SK-N-SH (cell line): ENCODE results near the gene PHF3. TPM values are rescaled to one million over a fixed set of nuclear protein-coding genes. Genes with fewer than 3 reads are reported as not detected.

Experiments
- CTCF ChIA-PET: fragments of 300-600, 350-600 bp; formaldehyde crosslinking; extraction: SDS; loops from one replicate; lab custom pipeline; 2021; lab: Yijun Ruan, JAX
- POLR2A ChIA-PET: fragments of 350-600 bp; sonication (Branson Sonifier 250); formaldehyde crosslinking; extraction: SDS; loops from one replicate; lab custom pipeline; 2020; ENCODE audit warnings: antibody characterized with exemption, inconsistent platforms; lab: Yijun Ruan, JAX
- DNase-seq: peaks from one replicate; pipeline ENCODE4 v3.0.0; 2012
- H2AFZ ChIP-seq: fragments of 200-600 bp; sonication (generic); 2 replicates; pipeline ENCODE4 v1.8.1; 2016; ENCODE audit warnings: antibody characterized with exemption, mild to moderate bottlenecking, low read depth
- H3F3A ChIP-seq: fragments of 200-600 bp; sonication (generic); replicated peaks from 2 replicates; pipeline ENCODE3; 2016; ENCODE audit warnings: antibody characterized with exemption, mild to moderate bottlenecking; ENCODE audit not compliant: insufficient read depth
- H3K27ac ChIP-seq, 2 experiments: fragments of 200-500 bp in 1 of 2; fragments of 200-600 bp in 1 of 2; sonication (Bioruptor generic) in 1 of 2; sonication (generic), shearing (Covaris generic) in 1 of 2; 2 replicates each; pipeline versions ENCODE4 v1.5.1 to v1.6.1; 2014 to 2016; ENCODE audit warnings: low read depth in 2 of 2, inconsistent platforms in 1 of 2, low read length in 1 of 2, mild to moderate bottlenecking in 1 of 2, mixed read lengths in 1 of 2
- H3K27me3 ChIP-seq: fragments of 200-600 bp; sonication (generic), shearing (Covaris generic); 2 replicates; pipeline ENCODE4 v1.6.1; 2016; ENCODE audit warnings: mixed run types; ENCODE audit not compliant: insufficient read depth
- H3K36me3 ChIP-seq, 2 experiments: fragments of 200-500 bp in 1 of 2; fragments of 200-600 bp in 1 of 2; sonication (Bioruptor generic) in 1 of 2; sonication (generic) in 1 of 2; replicated peaks in 1 of 2; 2 replicates each; pipeline versions ENCODE3 to v1.5.1; 2014 to 2016; ENCODE audit warnings: low read length in 1 of 2, mild to moderate bottlenecking in 1 of 2; ENCODE audit not compliant: insufficient read depth in 2 of 2, control insufficient read depth in 1 of 2
- H3K4me1 ChIP-seq, 2 experiments: fragments of 200-500 bp in 1 of 2; fragments of 200-600 bp in 1 of 2; sonication (Bioruptor generic) in 1 of 2; sonication (generic), shearing (Covaris generic) in 1 of 2; 2 replicates each; pipeline versions ENCODE4 v1.5.1 to v1.6.1; 2014 to 2016; ENCODE audit warnings: low read depth in 1 of 2, low read length in 1 of 2, mixed run types in 1 of 2; ENCODE audit not compliant: insufficient read depth in 2 of 2, control insufficient read depth in 1 of 2
- H3K4me2 ChIP-seq: fragments of 200-600 bp; sonication (generic), shearing (Covaris generic); 2 replicates; pipeline ENCODE4 v1.6.1; 2017; ENCODE audit warnings: mixed run types
- H3K4me3 ChIP-seq, 2 experiments: fragments of 200-500 bp in 1 of 2; fragments of 200-600 bp in 1 of 2; sonication (Bioruptor generic) in 1 of 2; sonication (generic), shearing (Covaris generic) in 1 of 2; 2 replicates each; pipeline versions ENCODE4 v1.5.1 to v1.8.1; 2014 to 2016; ENCODE audit warnings: low read depth in 2 of 2, inconsistent platforms in 1 of 2, low read length in 1 of 2, mild to moderate bottlenecking in 1 of 2, mixed read lengths in 1 of 2, moderate library complexity in 1 of 2
- H3K79me2 ChIP-seq: fragments of 200-600 bp; sonication (generic); 2 replicates; pipeline ENCODE4 v1.8.1; 2017; ENCODE audit warnings: mild to moderate bottlenecking; ENCODE audit not compliant: insufficient read depth
- H3K9ac ChIP-seq: fragments of 200-600 bp; sonication (generic); 2 replicates; pipeline ENCODE4 v1.6.1; 2017; ENCODE audit warnings: mixed run types
- H3K9me2 ChIP-seq: fragments of 200-600 bp; sonication (generic); 2 replicates; pipeline ENCODE4 v1.6.1; 2017; ENCODE audit warnings: mixed run types
- H3K9me3 ChIP-seq: fragments of 200-600 bp; sonication (generic); 2 replicates; pipeline ENCODE4 v1.6.1; 2017; ENCODE audit warnings: mixed run types, mild to moderate bottlenecking, moderate library complexity
- H4K20me1 ChIP-seq: fragments of 200-600 bp; sonication (generic); 2 replicates; pipeline ENCODE4 v1.6.1; 2017; ENCODE audit warnings: mild to moderate bottlenecking, mixed run types; ENCODE audit not compliant: insufficient read depth
- CHD2 ChIP-seq: fragments of 150-350 bp; IDR thresholded peaks from 2 replicates; pipeline ENCODE4 v1.6.1; 2018; ENCODE audit warnings: low read length; ENCODE audit not compliant: partially characterized antibody
- ELF1 ChIP-seq: IDR thresholded peaks from 2 replicates; pipeline ENCODE4 v1.4.0; 2012
- FOXM1 ChIP-seq: IDR thresholded peaks from 2 replicates; pipeline ENCODE4 v1.4.0; 2012; ENCODE audit warnings: low read depth, mild to moderate bottlenecking
- GABPA ChIP-seq: IDR thresholded peaks from 2 replicates; pipeline ENCODE4 v1.4.0; 2012; ENCODE audit warnings: low read depth, mild to moderate bottlenecking
- GATA2 ChIP-seq: sonication (generic); formaldehyde crosslinking; IDR thresholded peaks from 2 replicates; pipeline ENCODE4 v1.5.0; 2020; ENCODE audit warnings: mild to moderate bottlenecking, missing genetic modification reagents
- NRF1 ChIP-seq: IDR thresholded peaks from 2 replicates; pipeline ENCODE4 v1.6.1; 2012; ENCODE audit warnings: low read depth, mild to moderate bottlenecking, low read length
- RAD21 ChIP-seq: IDR thresholded peaks from 2 replicates; pipeline ENCODE4 v1.6.1; 2012; ENCODE audit warnings: mild to moderate bottlenecking, low read length
- RFX5 ChIP-seq: IDR thresholded peaks from 2 replicates; pipeline ENCODE4 v1.6.1; 2012; ENCODE audit warnings: mild to moderate bottlenecking, improper control_type of control experiment, low read length
- RXRA ChIP-seq: IDR thresholded peaks from 2 replicates; pipeline ENCODE4 v1.4.0; 2012; ENCODE audit warnings: low read depth, mild to moderate bottlenecking, borderline replicate concordance
- TAF1 ChIP-seq: IDR thresholded peaks from 2 replicates; pipeline ENCODE4 v1.6.1; 2012; ENCODE audit warnings: low read depth, mild to moderate bottlenecking, low read length, moderate library complexity, borderline replicate concordance
- TCF12 ChIP-seq: IDR thresholded peaks from 2 replicates; pipeline ENCODE4 v1.4.0; 2012
- TEAD4 ChIP-seq: IDR thresholded peaks from 2 replicates; pipeline ENCODE4 v1.4.0; 2012; ENCODE audit warnings: mild to moderate bottlenecking, borderline replicate concordance; ENCODE audit not compliant: insufficient read depth
- WGBS: methylation state at CpG from one replicate; pipeline ENCODE4 v1.1.6; 2017; ENCODE audit warnings: low lambda C conversion rate; 5-methylcytosine and 5-hydroxymethylcytosine counted together
- polyA plus RNA-seq, 3 experiments: library from polyadenylated mRNA; depleted of rRNA; stranded (reverse); fragments of >200 nt; gene quantifications; 2 replicates each; pipeline ENCODE4 v1.2.3, GENCODE V29; 2012
- TF ChIP-seq, protein P1 (sequence below): IDR thresholded peaks from 2 replicates; pipeline ENCODE4 v1.4.0; 2012; ENCODE audit warnings: low read depth, borderline replicate concordance
- TF ChIP-seq, protein P2 (sequence below): IDR thresholded peaks from 2 replicates; pipeline ENCODE4; 2012
- TF ChIP-seq, protein P3 (sequence below): fragments of 200-600 bp; sonication (generic); IDR thresholded peaks from 2 replicates; pipeline ENCODE4 v1.6.1; 2017; ENCODE audit warnings: antibody characterized with exemption, mild to moderate bottlenecking, moderate library complexity
- TF ChIP-seq, protein P4 (sequence below): fragments of 150-350 bp; IDR thresholded peaks from 2 replicates; pipeline ENCODE4 v1.6.1; 2016; ENCODE audit warnings: mild to moderate bottlenecking, low read depth, low read length
- TF ChIP-seq, protein P5 (sequence below): IDR thresholded peaks from 2 replicates; pipeline ENCODE4 v1.6.1; 2012; ENCODE audit warnings: mild to moderate bottlenecking, low read depth, low read length, moderate library complexity

Gene PHF3
- polyA plus RNA-seq, 1 of the 3 experiments (the other 2 are of a cell fraction) = 4.4 TPM

DNA sequence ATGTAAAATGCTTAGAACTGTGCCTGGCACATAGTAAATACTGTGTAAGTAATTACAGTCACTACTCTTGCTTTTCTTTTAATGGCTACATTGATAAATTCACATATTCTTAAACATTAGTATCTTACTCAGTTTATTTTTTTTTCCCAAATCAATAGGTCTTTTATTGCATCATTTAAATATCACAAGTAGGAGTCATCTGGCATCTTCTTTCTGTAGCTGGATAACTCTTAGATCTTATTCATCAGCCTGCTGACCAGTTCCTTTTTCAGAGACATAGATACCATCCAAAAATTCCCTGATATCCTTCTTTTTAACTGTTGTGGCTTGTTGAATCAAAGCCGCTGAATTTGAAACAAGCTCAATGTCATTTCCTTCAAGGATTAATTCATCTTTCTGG lies 20.0 kb upstream of the PHF3 start:
- POLR2A ChIA-PET = no interaction called here
- no peak overlapping the region for H3K27ac ChIP-seq
- no peak overlapping the region for H2AFZ ChIP-seq
- H3K9me3 ChIP-seq = no peaks in the 10 kb centered on the region
- no peak for TF ChIP-seq ELF1
- TF ChIP-seq TCF12 = no peak
- TF ChIP-seq GABPA = no peak
- TF ChIP-seq RAD21 = no peak
- TF ChIP-seq, protein P1, sequence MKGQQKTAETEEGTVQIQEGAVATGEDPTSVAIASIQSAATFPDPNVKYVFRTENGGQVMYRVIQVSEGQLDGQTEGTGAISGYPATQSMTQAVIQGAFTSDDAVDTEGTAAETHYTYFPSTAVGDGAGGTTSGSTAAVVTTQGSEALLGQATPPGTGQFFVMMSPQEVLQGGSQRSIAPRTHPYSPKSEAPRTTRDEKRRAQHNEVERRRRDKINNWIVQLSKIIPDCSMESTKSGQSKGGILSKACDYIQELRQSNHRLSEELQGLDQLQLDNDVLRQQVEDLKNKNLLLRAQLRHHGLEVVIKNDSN = no peak
- TF ChIP-seq, protein P2, sequence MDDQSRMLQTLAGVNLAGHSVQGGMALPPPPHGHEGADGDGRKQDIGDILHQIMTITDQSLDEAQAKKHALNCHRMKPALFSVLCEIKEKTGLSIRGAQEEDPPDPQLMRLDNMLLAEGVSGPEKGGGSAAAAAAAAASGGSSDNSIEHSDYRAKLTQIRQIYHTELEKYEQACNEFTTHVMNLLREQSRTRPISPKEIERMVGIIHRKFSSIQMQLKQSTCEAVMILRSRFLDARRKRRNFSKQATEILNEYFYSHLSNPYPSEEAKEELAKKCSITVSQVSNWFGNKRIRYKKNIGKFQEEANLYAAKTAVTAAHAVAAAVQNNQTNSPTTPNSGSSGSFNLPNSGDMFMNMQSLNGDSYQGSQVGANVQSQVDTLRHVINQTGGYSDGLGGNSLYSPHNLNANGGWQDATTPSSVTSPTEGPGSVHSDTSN = no peak
- TF ChIP-seq TAF1 = no peak
- no peaks in the 10 kb centered on the region for H4K20me1 ChIP-seq
- DNase-seq = no peak
- 95% methylated on average over 1 of the region's 1 CpG for WGBS
- H3K27me3 ChIP-seq = 0 out of 2 replicates have a peak, but pooled peaks cover 3% of the 10 kb centered on the region
- H3K4me2 ChIP-seq = no peak overlapping the region
- no peaks in the 10 kb centered on the region for H3K4me1 ChIP-seq
- CTCF ChIA-PET = no interaction called here
- H3K9me2 ChIP-seq = 0 out of 2 replicates have a peak, but pooled peaks cover 6% of the 10 kb centered on the region
- H3K4me3 ChIP-seq = no peak overlapping the region
- no peaks in the 10 kb centered on the region for H3K36me3 ChIP-seq
- H3K79me2 ChIP-seq = no peaks in the 10 kb centered on the region
- H3F3A ChIP-seq = no peaks in the 10 kb centered on the region
- H3K9ac ChIP-seq = no peak overlapping the region

DNA sequence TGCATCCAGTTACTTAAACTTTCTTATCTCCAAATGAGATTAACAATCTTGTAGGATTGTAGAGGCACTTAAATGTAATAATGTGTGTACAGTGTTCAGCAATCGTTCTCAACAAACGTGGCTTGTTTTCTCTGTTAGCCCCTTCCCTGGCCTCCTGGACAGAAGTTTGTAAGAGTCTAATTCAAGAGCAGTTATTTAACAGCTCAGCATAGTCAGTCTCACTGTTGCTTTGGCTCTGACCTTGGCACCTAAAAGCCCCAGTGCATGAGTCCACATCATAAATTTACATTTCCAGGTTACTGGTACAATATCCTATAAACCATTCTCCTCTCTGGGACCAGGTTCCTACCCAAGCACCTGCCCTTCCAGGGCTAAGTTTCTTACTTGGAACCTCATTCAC lies 11.5 kb upstream of the PHF3 start:
- 73% methylated on average over 2 of the region's 2 CpGs for WGBS
- no peaks in the 10 kb centered on the region for H4K20me1 ChIP-seq
- H3K4me1 ChIP-seq = no peaks in the 10 kb centered on the region
- no peaks in the 10 kb centered on the region for H3F3A ChIP-seq
- H3K9me3 ChIP-seq = no peaks in the 10 kb centered on the region
- H3K4me3 ChIP-seq = no peak overlapping the region
- POLR2A ChIA-PET = no interaction called here
- H3K27me3 ChIP-seq = no peaks in the 10 kb centered on the region; the same call in 1 of the 2 replicates
- H3K36me3 ChIP-seq = no peaks in the 10 kb centered on the region
- CTCF ChIA-PET = interaction anchor here (1.7 kb wide), 1 partner anchor 25 kb away, joined by 6 read pairs; no protein-coding TSS in a partner anchor
- no peak overlapping the region for H3K27ac ChIP-seq
- H3K4me2 ChIP-seq = no peak overlapping the region
- no peaks in the 10 kb centered on the region for H3K79me2 ChIP-seq
- no peaks in the 10 kb centered on the region for H3K9me2 ChIP-seq
- H3K9ac ChIP-seq = no peak overlapping the region
- no peak overlapping the region for H2AFZ ChIP-seq
- no peak for DNase-seq
- TF ChIP-seq, protein P1 = no peak
- TF ChIP-seq CHD2 (no peak), NRF1 (no peak), TEAD4 (no peak), GATA2 (no peak), RXRA (no peak), TAF1 (no peak), FOXM1 (no peak), TCF12 (no peak), RFX5 (no peak)
- TF ChIP-seq, protein P3, sequence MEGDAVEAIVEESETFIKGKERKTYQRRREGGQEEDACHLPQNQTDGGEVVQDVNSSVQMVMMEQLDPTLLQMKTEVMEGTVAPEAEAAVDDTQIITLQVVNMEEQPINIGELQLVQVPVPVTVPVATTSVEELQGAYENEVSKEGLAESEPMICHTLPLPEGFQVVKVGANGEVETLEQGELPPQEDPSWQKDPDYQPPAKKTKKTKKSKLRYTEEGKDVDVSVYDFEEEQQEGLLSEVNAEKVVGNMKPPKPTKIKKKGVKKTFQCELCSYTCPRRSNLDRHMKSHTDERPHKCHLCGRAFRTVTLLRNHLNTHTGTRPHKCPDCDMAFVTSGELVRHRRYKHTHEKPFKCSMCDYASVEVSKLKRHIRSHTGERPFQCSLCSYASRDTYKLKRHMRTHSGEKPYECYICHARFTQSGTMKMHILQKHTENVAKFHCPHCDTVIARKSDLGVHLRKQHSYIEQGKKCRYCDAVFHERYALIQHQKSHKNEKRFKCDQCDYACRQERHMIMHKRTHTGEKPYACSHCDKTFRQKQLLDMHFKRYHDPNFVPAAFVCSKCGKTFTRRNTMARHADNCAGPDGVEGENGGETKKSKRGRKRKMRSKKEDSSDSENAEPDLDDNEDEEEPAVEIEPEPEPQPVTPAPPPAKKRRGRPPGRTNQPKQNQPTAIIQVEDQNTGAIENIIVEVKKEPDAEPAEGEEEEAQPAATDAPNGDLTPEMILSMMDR = no peak
- TF ChIP-seq, protein P2 = no peak
- TF ChIP-seq, protein P4, sequence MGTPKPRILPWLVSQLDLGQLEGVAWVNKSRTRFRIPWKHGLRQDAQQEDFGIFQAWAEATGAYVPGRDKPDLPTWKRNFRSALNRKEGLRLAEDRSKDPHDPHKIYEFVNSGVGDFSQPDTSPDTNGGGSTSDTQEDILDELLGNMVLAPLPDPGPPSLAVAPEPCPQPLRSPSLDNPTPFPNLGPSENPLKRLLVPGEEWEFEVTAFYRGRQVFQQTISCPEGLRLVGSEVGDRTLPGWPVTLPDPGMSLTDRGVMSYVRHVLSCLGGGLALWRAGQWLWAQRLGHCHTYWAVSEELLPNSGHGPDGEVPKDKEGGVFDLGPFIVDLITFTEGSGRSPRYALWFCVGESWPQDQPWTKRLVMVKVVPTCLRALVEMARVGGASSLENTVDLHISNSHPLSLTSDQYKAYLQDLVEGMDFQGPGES = no peak
- TF ChIP-seq, protein P5, sequence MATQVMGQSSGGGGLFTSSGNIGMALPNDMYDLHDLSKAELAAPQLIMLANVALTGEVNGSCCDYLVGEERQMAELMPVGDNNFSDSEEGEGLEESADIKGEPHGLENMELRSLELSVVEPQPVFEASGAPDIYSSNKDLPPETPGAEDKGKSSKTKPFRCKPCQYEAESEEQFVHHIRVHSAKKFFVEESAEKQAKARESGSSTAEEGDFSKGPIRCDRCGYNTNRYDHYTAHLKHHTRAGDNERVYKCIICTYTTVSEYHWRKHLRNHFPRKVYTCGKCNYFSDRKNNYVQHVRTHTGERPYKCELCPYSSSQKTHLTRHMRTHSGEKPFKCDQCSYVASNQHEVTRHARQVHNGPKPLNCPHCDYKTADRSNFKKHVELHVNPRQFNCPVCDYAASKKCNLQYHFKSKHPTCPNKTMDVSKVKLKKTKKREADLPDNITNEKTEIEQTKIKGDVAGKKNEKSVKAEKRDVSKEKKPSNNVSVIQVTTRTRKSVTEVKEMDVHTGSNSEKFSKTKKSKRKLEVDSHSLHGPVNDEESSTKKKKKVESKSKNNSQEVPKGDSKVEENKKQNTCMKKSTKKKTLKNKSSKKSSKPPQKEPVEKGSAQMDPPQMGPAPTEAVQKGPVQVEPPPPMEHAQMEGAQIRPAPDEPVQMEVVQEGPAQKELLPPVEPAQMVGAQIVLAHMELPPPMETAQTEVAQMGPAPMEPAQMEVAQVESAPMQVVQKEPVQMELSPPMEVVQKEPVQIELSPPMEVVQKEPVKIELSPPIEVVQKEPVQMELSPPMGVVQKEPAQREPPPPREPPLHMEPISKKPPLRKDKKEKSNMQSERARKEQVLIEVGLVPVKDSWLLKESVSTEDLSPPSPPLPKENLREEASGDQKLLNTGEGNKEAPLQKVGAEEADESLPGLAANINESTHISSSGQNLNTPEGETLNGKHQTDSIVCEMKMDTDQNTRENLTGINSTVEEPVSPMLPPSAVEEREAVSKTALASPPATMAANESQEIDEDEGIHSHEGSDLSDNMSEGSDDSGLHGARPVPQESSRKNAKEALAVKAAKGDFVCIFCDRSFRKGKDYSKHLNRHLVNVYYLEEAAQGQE = no peak
